Measurements from ENCODE around the gene PFKP. TPM values are rescaled to one million over a fixed set of nuclear protein-coding genes. Genes with fewer than 3 reads are reported as not detected.

Gene PFKP
- total RNA-seq, 4 donors from 2014 or later, result 22.4 to 45.4 (median 29.1) TPM

DNA sequence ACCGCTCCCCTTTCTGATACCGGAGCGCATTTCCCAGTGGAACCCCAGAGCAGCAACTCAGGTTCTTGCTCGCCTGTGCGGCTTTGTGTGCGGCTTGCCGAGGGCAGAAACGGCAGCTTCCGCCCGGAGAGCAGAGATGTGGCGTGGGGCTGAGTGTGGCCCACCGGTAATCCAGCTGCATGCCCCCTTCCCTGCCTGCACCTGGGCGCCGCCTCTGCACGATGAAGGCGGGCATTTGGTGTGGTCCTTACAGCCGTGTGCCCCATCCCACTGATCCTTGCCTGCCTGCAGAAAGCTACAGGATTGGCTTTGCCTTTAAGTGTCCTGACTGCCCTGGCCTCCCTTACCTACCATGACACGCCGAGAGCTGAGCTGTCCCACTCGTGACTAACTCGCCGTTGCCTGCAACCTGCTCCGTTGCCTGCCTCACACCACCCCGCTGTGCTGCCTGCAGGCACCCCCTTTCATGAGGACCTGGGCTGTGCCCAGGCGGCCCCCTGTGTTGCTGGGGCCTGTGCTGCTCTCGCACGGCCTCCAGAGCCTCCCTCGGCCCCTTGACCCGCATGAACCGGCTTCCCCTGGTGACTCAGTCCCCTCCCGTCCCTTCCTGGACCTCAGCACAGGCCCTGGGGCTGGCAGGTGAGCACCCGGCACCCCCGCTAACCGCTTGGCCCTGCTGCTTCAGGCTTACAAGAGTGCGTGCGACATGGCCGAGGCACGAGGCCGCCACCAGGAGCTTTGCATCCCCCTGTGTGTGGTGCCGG, 57.2 kb downstream of the PFKP start:
- DNase-seq (ENCODE audit: low spot score in 2 of 2), result no peak
- Histone ChIP-seq H3K4me1 (peaks cover 0 to 2% (median 0%) of the 10 kb centered on the region in 4 donors), H3K36me3 (peaks cover 0 to 60% (median 0%) of the 10 kb centered on the region in 3 donors), H3K4me3 (no peak overlapping the region), H3K27me3 (no peaks in the 10 kb centered on the region), H3K27ac (no peak overlapping the region), H3K9me3 (peaks cover 0 to 2% (median 0%) of the 10 kb centered on the region in 4 donors)
- 93 to 95% methylated on average over 40 of the region's 40 CpGs for WGBS, 2 donors
- TF ChIP-seq, protein P1, sequence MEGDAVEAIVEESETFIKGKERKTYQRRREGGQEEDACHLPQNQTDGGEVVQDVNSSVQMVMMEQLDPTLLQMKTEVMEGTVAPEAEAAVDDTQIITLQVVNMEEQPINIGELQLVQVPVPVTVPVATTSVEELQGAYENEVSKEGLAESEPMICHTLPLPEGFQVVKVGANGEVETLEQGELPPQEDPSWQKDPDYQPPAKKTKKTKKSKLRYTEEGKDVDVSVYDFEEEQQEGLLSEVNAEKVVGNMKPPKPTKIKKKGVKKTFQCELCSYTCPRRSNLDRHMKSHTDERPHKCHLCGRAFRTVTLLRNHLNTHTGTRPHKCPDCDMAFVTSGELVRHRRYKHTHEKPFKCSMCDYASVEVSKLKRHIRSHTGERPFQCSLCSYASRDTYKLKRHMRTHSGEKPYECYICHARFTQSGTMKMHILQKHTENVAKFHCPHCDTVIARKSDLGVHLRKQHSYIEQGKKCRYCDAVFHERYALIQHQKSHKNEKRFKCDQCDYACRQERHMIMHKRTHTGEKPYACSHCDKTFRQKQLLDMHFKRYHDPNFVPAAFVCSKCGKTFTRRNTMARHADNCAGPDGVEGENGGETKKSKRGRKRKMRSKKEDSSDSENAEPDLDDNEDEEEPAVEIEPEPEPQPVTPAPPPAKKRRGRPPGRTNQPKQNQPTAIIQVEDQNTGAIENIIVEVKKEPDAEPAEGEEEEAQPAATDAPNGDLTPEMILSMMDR (IDR thresholded peaks at IDR 0.05), result no peak
- TF ChIP-seq POLR2A (IDR thresholded peaks at IDR 0.05), result no peak
- no peak for TF ChIP-seq EP300 (IDR thresholded peaks at IDR 0.05)

DNA sequence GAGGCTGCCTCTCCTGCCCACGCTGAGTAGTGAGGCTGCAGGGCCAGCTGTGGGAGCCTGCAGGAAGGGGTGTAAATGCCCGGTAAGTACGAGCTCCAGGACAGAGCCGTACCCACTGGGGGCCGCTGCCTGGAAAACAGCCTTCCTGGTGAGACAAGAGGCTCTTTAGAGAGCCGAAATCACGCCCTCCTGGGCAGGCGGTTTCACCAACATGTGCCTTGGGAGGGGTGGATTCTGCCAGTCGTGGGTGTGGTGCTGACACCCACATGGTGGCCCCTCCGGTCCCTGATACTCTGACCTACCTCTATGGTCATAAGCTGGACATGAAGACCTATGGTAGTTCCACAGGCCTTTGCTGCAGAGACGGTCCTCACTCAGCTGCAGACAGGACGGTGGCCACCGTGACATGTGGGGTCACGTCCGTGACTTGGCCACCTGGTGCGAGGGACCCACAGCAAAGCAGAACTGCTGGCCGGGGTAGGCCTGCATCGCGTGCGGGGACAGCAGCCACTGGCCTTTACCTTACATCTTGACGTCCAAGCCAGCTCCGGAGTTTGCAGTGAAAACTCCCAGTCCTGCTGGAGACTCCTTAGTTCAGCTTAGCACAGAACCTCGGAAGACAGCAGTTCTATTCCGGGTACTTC, 58.3 kb downstream of the PFKP start:
- WGBS, 2 donors, result 84 to 93% methylated on average over 10 to 15 of the region's 24 CpGs
- H3K4me1 ChIP-seq, result peaks cover 0 to 2% (median 0%) of the 10 kb centered on the region in 4 donors
- H3K9me3 ChIP-seq, result peaks cover 0 to 2% (median 0%) of the 10 kb centered on the region in 4 donors
- H3K4me3 ChIP-seq, result no peak overlapping the region
- no peak for DNase-seq (ENCODE audit: low spot score in 2 of 2)
- H3K27me3 ChIP-seq, result no peaks in the 10 kb centered on the region
- TF ChIP-seq EP300 (IDR thresholded peaks at IDR 0.05) (no peak), POLR2A (IDR thresholded peaks at IDR 0.05) (no peak)
- TF ChIP-seq, protein P1 (IDR thresholded peaks at IDR 0.05), result no peak
- H3K27ac ChIP-seq, result no peak overlapping the region
- H3K36me3 ChIP-seq, result peaks cover 0 to 69% (median 0%) of the 10 kb centered on the region in 3 donors

DNA sequence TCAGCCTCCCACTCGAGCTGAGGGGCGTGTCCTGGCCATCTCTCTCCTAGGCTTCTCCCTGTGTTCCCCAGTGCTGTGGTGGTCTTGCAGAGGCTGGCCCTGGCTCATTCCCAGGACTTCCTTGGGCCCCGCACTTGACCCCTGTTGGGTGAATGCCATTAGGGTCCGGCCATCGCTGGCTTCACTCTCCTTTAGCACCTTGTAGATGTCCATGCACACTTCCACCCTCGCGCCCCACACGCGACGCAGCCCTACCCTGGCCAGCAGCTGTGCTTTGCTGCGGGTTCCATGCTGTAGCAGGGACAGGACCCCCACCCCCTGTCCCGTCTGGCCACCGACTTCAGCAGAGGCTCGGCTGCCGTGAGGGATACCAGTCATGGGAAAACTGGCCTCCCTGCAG, 58.9 kb downstream of the PFKP start:
- Histone ChIP-seq H3K9me3 (peaks cover 0 to 2% (median 0%) of the 10 kb centered on the region in 4 donors), H3K36me3 (peaks cover 0 to 74% (median 0%) of the 10 kb centered on the region in 3 donors), H3K27ac (no peak overlapping the region), H3K4me1 (peaks cover 0 to 2% (median 0%) of the 10 kb centered on the region in 4 donors), H3K4me3 (no peak overlapping the region), H3K27me3 (no peaks in the 10 kb centered on the region)
- WGBS, 2 donors, result 69 to 80% methylated on average over 14 to 15 of the region's 15 CpGs
- TF ChIP-seq EP300 (IDR thresholded peaks at IDR 0.05) (no peak), POLR2A (IDR thresholded peaks at IDR 0.05) (no peak)
- TF ChIP-seq, protein P1 (IDR thresholded peaks at IDR 0.05), result no peak
- DNase-seq (ENCODE audit: low spot score in 2 of 2), result no peak

DNA sequence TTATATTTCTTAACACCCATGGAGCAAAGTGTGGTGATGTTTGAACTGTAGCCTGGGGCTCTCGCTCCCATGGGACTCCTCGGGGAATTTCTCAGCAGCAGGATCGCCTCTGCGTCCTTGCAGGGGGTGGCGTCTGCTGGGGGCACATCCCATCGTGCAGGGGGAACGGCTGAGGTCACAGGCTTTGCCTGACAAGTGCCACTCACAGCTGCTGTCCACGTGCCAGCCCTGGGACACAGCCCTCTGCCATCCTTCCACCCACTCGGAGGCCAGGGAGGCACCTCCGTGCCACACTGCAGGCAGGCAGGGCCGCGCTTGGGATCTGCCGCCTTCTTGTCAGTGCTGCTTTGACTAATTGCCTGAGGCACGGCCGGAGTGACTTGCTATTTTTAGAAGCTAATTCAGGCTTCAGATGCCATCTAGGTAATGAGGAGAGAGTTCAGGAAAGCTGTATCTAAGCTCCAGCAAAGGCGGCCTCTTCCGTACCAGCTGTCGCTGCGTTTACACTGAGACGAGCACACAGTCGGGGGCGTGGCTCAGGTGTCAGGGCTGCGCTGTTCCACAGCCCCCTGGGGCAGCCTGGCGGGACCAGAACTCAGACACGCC, 59.5 kb downstream of the PFKP start:
- Histone ChIP-seq H3K9me3 (peaks cover 0 to 2% (median 0%) of the 10 kb centered on the region in 4 donors), H3K4me3 (no peak overlapping the region), H3K27ac (no peak overlapping the region), H3K36me3 (peaks cover 0 to 80% (median 0%) of the 10 kb centered on the region in 3 donors), H3K4me1 (peaks cover 0 to 2% (median 0%) of the 10 kb centered on the region in 4 donors), H3K27me3 (no peaks in the 10 kb centered on the region)
- TF ChIP-seq, protein P1 (IDR thresholded peaks at IDR 0.05), result no peak
- TF ChIP-seq POLR2A (IDR thresholded peaks at IDR 0.05), result no peak
- no peak for TF ChIP-seq EP300 (IDR thresholded peaks at IDR 0.05)
- DNase-seq (ENCODE audit: low spot score in 2 of 2), result no peak
- 42 to 70% methylated on average over 18 to 25 of the region's 25 CpGs for WGBS, 2 donors
